ENCODE measurements around the gene PTPN21.

- TF ChIP-seq YY1 (IDR thresholded peaks at IDR 0.05; ENCODE audit: insufficient read depth, insufficient read length): no peak
- no peak for TF ChIP-seq ZNF274 (IDR thresholded peaks at IDR 0.05; ENCODE audit: low read depth, low read length)
- TF ChIP-seq SUZ12 (IDR thresholded peaks at IDR 0.05; ENCODE audit: extremely low read depth, insufficient read depth, insufficient read length): no peak
Measured at GRCh38 chr14:88493392-88494185, 61.2 kb downstream of the PTPN21 start.
